Tibial nerve (tissue), 4 donors: ENCODE results near the gene ZNF624. TPM values are rescaled to one million over a fixed set of nuclear protein-coding genes. Genes with fewer than 3 reads are reported as not detected.
A peak's percentile ranks its signal among the peaks of the same experiment; 100 is the strongest.

ENCODE experiments used
- DNase-seq, 2 donors: peaks; one replicate each; pipeline ENCODE4 v3.0.0-alpha.2; 2019; ENCODE audit warnings: low spot score in 2 of 2
- H3K27ac ChIP-seq, 4 donors: fragments of 200-600 bp; sonication (generic) in 3 of 4; one replicate each; pipeline ENCODE4 v1.5.1; 2017 to 2019; ENCODE audit warnings: mild to moderate bottlenecking in 1 of 4
- H3K27me3 ChIP-seq, 2 donors: fragments of 200-600 bp; sonication (generic) in 1 of 2; one replicate each; pipeline versions ENCODE4 v1.5.1 to v1.6.0; 2017 to 2019
- H3K36me3 ChIP-seq, 3 donors: fragments of 200-600 bp; sonication (generic); one replicate each; pipeline ENCODE4 v1.5.1; 2018 to 2019
- H3K4me1 ChIP-seq, 4 donors: fragments of 200-600 bp; sonication (generic) in 3 of 4; one replicate each; pipeline ENCODE4 v1.5.1; 2017 to 2019
- H3K4me3 ChIP-seq, 4 donors: fragments of 200-600 bp; sonication (generic) in 3 of 4; one replicate each; pipeline ENCODE4 v1.5.1; 2017 to 2019; ENCODE audit warnings: mild to moderate bottlenecking in 1 of 4, moderate library complexity in 1 of 4
- H3K9me3 ChIP-seq, 4 donors: fragments of 200-600 bp; sonication (generic) in 3 of 4; one replicate each; pipeline ENCODE4 v1.5.1; 2017 to 2019
- CTCF ChIP-seq, 5 experiments: fragments of 200-600 bp in 3 of 5; fragments of 450-650 bp in 2 of 5; sonication (generic) in 3 of 5; IDR thresholded peaks; one replicate each; pipeline ENCODE4 v1.5.1; 2016 to 2019; ENCODE audit warnings: antibody characterized with exemption in 5 of 5, mild to moderate bottlenecking in 3 of 5, moderate library complexity in 2 of 5
- EP300 ChIP-seq, 2 donors: sonication (generic); formaldehyde crosslinking; IDR thresholded peaks; one replicate each; pipeline ENCODE4 v1.6.1; 2017; ENCODE audit warnings: antibody characterized with exemption in 2 of 2, mild to moderate bottlenecking in 1 of 2
- POLR2A ChIP-seq, 2 donors: fragments of 450-650 bp; IDR thresholded peaks; one replicate each; pipeline ENCODE4 v1.6.1; 2017; ENCODE audit warnings: antibody characterized with exemption in 2 of 2, mild to moderate bottlenecking in 2 of 2, moderate library complexity in 2 of 2
- WGBS, 2 donors: methylation state at CpG; one replicate each; pipeline ENCODE4 v1.1.5; 2018; 5-methylcytosine and 5-hydroxymethylcytosine counted together
- small RNA-seq: library from RNA; depleted of rRNA; stranded (forward); fragments of <200 nt; gene quantifications from one replicate; pipeline ENCODE3, GENCODE V24; 2016
- total RNA-seq, 4 donors: library from RNA; depleted of rRNA; stranded (reverse); fragments of >200 nt; gene quantifications; one replicate each; pipeline ENCODE4 v1.1.0, GENCODE V29; 2016

ZNF624 gene
- total RNA-seq, 4 donors from 2014 or later = 5.2 to 7.8 (median 6.6) TPM

GRCh38 chr17:16584273-16584995 is 69.2 kb downstream of the ZNF624 start:
- peaks cover 0 to 30% (median 2%) of the 10 kb centered on the region in 4 donors for H3K4me1 ChIP-seq
- TF ChIP-seq POLR2A (IDR thresholded peaks at IDR 0.05) (peak in 1 of 2 donors; percentile 25), EP300 (IDR thresholded peaks at IDR 0.05) (peak in 1 of 2 donors; percentile 74), CTCF (IDR thresholded peaks at IDR 0.05) (peak; percentile 79 to 95 (median 87))
- H3K9me3 ChIP-seq = no peaks in the 10 kb centered on the region
- H3K27ac ChIP-seq = peak overlapping the region in 3 of 4 donors; percentile 13 to 60 (median 19)
- no peaks in the 10 kb centered on the region for H3K27me3 ChIP-seq
- WGBS, 2 donors = 14 to 16% methylated on average over 39 of the region's 39 CpGs
- DNase-seq = peak; percentile 84 to 90
- H3K4me3 ChIP-seq = peak overlapping the region; percentile 7 to 49 (median 32)
- H3K36me3 ChIP-seq = no peaks in the 10 kb centered on the region

GRCh38 chr17:16583781-16584180 is 69.9 kb downstream of the ZNF624 start:
- H3K9me3 ChIP-seq = no peaks in the 10 kb centered on the region
- H3K27ac ChIP-seq = peak overlapping the region in 3 of 4 donors; percentile 13 to 49 (median 19)
- no peak for DNase-seq
- H3K27me3 ChIP-seq = no peaks in the 10 kb centered on the region
- H3K4me3 ChIP-seq = peak overlapping the region; percentile 7 to 49 (median 32)
- no peaks in the 10 kb centered on the region for H3K36me3 ChIP-seq
- peaks cover 0 to 26% (median 2%) of the 10 kb centered on the region in 4 donors for H3K4me1 ChIP-seq
- 39 to 42% methylated on average over 7 of the region's 7 CpGs for WGBS, 2 donors
- TF ChIP-seq EP300 (IDR thresholded peaks at IDR 0.05) (no peak), POLR2A (IDR thresholded peaks at IDR 0.05) (no peak), CTCF (IDR thresholded peaks at IDR 0.05) (no peak)

GRCh38 chr17:16573466-16573865 is 80.2 kb downstream of the ZNF624 start:
- 69 to 81% methylated on average over 2 of the region's 2 CpGs for WGBS, 2 donors
- TF ChIP-seq POLR2A (IDR thresholded peaks at IDR 0.05) (no peak), EP300 (IDR thresholded peaks at IDR 0.05) (no peak), CTCF (IDR thresholded peaks at IDR 0.05) (no peak)
- Histone ChIP-seq H3K27me3 (no peaks in the 10 kb centered on the region), H3K36me3 (no peaks in the 10 kb centered on the region), H3K9me3 (no peaks in the 10 kb centered on the region), H3K27ac (no peak overlapping the region), H3K4me1 (peaks cover 0 to 8% (median 1%) of the 10 kb centered on the region in 4 donors), H3K4me3 (no peak overlapping the region)
- DNase-seq = no peak

Small RNA genes within 50 kb of the gene (small RNA-seq; reads per million reads assigned to genes)
- gene RNU6-405P = not detected

Other genes starting within 250 kb of the ZNF624 start
- 10 to 100 TPM; 10.5 to 19.9 (median 16.9) TPM for gene TRPV2, start 238.3 kb downstream of the ZNF624 start, total RNA-seq
- 10 to 100 TPM in 1 of 4 donors, 1 to 10 TPM in 3; 2.9 to 10.3 (median 5.4) TPM for gene LRRC75A, start 161.7 kb downstream of the ZNF624 start, total RNA-seq
- gene ZNF287, start 84.6 kb downstream of the ZNF624 start, total RNA-seq = 10 to 100 TPM in 2 of 4 donors, 1 to 10 TPM in 2; 4.8 to 11.0 (median 8.8) TPM
- gene CCDC144A, start 36.4 kb upstream of the ZNF624 start, total RNA-seq = 10 to 100 TPM in 1 of 4 donors, 1 to 10 TPM in 3; 5.1 to 27.3 (median 5.6) TPM